ENCODE results near the gene LYST.

GRCh38 chr1:235902677-235903542 lies 36.2 kb upstream of the LYST start:
- TF ChIP-seq CTCF (conservative IDR thresholded peaks at IDR 0.05; ENCODE audit: low read length) (no peak), EZH2phosphoT487 (IDR thresholded peaks at IDR 0.05; ENCODE audit: borderline replicate concordance, low read depth, low read length) (no peak)

All from OCI-LY7 (cell line).